ENCODE data around the gene HPRT1. TPM values are rescaled to one million over a fixed set of nuclear protein-coding genes. Genes with fewer than 3 reads are reported as not detected.
"Not testable (repeated sequence)": the region's sequence is repeated elsewhere in the genome, so short reads cannot be mapped to it uniquely, and the experiment has no call there.

Gene HPRT1
- polyA plus RNA-seq (ENCODE audit: insufficient read length) = 25.8 TPM

- DNase-seq (ENCODE audit: low read depth) = peak; percentile 40
Observed at GRCh38 chrX:134460005-134460861, at the start of gene HPRT1. Gene HPRT1 (plus strand): TSS chrX:134460165. CDS start chrX:134460312, 147 bp downstream.

GRCh38 chrX:134416087-134416486, 43.9 kb upstream of the HPRT1 start:
- DNase-seq (ENCODE audit: low read depth) = no peak

GRCh38 chrX:134418317-134419113, 41.5 kb upstream of the HPRT1 start:
- no peak for DNase-seq (ENCODE audit: low read depth)

GRCh38 chrX:134419784-134420183, 40.2 kb upstream of the HPRT1 start:
- DNase-seq (ENCODE audit: low read depth) = no peak

GRCh38 chrX:134423606-134424005, 36.4 kb upstream of the HPRT1 start:
- no peak for DNase-seq (ENCODE audit: low read depth)

GRCh38 chrX:134426281-134426680, 33.7 kb upstream of the HPRT1 start:
- DNase-seq (ENCODE audit: low read depth) = no peak

- no peak for DNase-seq (ENCODE audit: low read depth)
Observed at GRCh38 chrX:134431894-134432293, 28.1 kb upstream of the HPRT1 start.

- no peak for DNase-seq (ENCODE audit: low read depth)
Observed at GRCh38 chrX:134435894-134436293, 24.1 kb upstream of the HPRT1 start.

- no peak for DNase-seq (ENCODE audit: low read depth)
Observed at GRCh38 chrX:134443020-134443419, 16.9 kb upstream of the HPRT1 start.

GRCh38 chrX:134443461-134443860, 16.5 kb upstream of the HPRT1 start:
- no peak for DNase-seq (ENCODE audit: low read depth)

GRCh38 chrX:134444681-134445080, 15.3 kb upstream of the HPRT1 start:
- DNase-seq (ENCODE audit: low read depth) = no peak

- no peak for DNase-seq (ENCODE audit: low read depth)
Observed at GRCh38 chrX:134452596-134452995, 7.4 kb upstream of the HPRT1 start.

GRCh38 chrX:134453631-134454030, 6.3 kb upstream of the HPRT1 start:
- DNase-seq (ENCODE audit: low read depth) = no peak

- no peak for DNase-seq (ENCODE audit: low read depth)
Observed at GRCh38 chrX:134454506-134454905, 5.5 kb upstream of the HPRT1 start.

GRCh38 chrX:134457708-134458107, 2.3 kb upstream of the HPRT1 start:
- no peak for DNase-seq (ENCODE audit: low read depth)

GRCh38 chrX:134459683-134460004, 321 bp upstream of the HPRT1 start:
- no peak for DNase-seq (ENCODE audit: low read depth)

- no peak for DNase-seq (ENCODE audit: low read depth)
Observed at GRCh38 chrX:134460862-134461220, 876 bp downstream of the HPRT1 start.

- no peak for DNase-seq (ENCODE audit: low read depth)
Observed at GRCh38 chrX:134461437-134461836, 1.5 kb downstream of the HPRT1 start.

GRCh38 chrX:134462927-134463326, 3.0 kb downstream of the HPRT1 start:
- no peak for DNase-seq (ENCODE audit: low read depth)

- DNase-seq (ENCODE audit: low read depth) = not testable (repeated sequence)
Observed at GRCh38 chrX:134464453-134464852, 4.5 kb downstream of the HPRT1 start.

GRCh38 chrX:134469486-134469885, 9.5 kb downstream of the HPRT1 start:
- no peak for DNase-seq (ENCODE audit: low read depth)

- no peak for DNase-seq (ENCODE audit: low read depth)
Observed at GRCh38 chrX:134470013-134470412, 10.0 kb downstream of the HPRT1 start.

- DNase-seq (ENCODE audit: low read depth) = no peak
Observed at GRCh38 chrX:134472041-134472440, 12.1 kb downstream of the HPRT1 start.
